ENCODE results near the gene CATSPER4. TPM values are rescaled to one million over a fixed set of nuclear protein-coding genes. Genes with fewer than 3 reads are reported as not detected.

The CATSPER4 gene
- total RNA-seq, 1 donor from 2014 or later: 0.29 TPM

DNA sequence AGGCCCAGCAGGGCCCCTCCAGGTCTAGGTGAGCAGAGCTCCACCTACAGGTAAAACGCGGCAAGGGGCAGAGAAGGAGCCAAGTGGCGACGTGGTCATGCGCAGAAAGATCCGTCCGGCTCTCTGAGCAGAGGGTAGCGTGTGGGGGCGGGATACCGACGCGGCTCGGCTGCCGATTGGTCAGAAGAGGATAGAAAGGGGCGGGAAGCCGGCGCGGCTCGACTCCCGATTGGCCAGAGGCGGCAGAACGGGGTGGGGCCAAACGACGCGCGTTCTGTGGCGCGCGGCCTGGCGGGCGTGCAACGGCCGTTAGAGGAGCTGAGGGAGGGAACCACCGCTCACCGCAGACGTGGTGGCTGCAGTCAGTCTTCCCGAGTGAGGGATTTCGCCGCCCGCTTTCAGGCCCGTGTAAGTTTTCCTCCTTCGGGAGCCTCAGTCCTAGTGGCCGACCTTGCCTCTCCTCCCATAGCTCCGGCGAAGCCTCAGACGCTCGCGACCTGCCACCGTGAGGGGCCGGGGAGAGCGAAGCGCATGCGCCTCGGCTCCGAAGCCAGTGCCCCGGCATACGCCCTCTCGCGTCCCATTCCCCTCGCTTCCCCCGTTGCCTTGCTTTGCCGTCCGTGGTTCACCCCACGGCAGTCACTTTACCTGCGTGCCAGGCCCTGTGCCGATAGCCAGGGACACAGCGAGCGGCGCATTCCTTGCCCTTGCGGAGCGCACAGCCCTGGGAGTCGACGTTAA lies 43.7 kb downstream of the CATSPER4 start, which contains the start of gene CEP85:
Gene CEP85 (plus strand): TSS at position 298 of the 741 bp plus-strand sequence. CDS start 5,584 bp downstream, outside the sequence.
- Mint-ChIP-seq H3K27me3 (ENCODE audit: low read depth) (no peaks in the 10 kb centered on the region), H3K4me1 (peaks cover 31% of the 10 kb centered on the region), H3K4me3 (peak within 1 kb of the TSS; percentile 99), H3K27ac (peak within 1 kb of the TSS; percentile 99), H3K9me3 (no peaks in the 10 kb centered on the region), H3K36me3 (no peaks in the 10 kb centered on the region)
- peak; percentile 98 to 99 for DNase-seq (ENCODE audit: low spot score in 2 of 2, unreplicated experiment in 2 of 2)
- TF ChIP-seq, protein P1, sequence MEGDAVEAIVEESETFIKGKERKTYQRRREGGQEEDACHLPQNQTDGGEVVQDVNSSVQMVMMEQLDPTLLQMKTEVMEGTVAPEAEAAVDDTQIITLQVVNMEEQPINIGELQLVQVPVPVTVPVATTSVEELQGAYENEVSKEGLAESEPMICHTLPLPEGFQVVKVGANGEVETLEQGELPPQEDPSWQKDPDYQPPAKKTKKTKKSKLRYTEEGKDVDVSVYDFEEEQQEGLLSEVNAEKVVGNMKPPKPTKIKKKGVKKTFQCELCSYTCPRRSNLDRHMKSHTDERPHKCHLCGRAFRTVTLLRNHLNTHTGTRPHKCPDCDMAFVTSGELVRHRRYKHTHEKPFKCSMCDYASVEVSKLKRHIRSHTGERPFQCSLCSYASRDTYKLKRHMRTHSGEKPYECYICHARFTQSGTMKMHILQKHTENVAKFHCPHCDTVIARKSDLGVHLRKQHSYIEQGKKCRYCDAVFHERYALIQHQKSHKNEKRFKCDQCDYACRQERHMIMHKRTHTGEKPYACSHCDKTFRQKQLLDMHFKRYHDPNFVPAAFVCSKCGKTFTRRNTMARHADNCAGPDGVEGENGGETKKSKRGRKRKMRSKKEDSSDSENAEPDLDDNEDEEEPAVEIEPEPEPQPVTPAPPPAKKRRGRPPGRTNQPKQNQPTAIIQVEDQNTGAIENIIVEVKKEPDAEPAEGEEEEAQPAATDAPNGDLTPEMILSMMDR (IDR thresholded peaks at IDR 0.05; ENCODE audit: unreplicated experiment): peak; percentile 74

DNA sequence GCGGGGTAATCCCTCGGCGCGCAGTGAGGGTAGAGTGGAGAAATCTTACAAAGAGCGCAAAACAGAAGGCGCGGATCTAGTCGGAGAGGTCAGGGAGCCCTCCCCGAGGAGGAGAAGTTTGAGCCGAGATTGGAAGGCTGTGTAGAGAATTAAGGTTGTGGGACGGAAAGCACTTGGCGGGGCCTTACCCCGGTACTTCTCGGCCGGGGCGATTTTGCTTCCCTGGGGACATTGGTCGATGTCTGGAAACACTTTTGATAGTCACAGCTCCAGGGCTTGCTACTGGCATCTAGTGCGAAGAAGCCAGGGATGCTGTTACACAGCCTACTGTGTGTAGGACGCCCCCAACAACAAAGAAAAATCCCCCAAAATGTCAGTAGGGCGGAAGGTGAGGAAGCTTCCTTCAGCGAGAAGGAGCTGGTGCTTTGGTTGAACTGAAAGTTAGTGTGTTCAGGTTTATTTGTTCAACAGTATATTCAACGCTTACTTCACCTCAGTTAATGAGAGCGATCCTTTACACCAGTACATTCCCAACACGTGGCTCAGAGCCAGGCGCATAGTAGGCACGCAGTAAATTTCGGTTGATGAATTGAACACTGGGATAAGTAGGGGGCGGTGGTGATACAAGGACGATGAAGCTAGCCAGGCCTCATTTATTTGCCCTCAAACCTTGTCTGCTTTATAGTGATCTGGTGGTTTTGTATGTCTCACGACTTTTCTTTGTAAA lies 44.4 kb downstream of the CATSPER4 start:
- H3K9me3 Mint-ChIP-seq: no peaks in the 10 kb centered on the region
- H3K27me3 Mint-ChIP-seq (ENCODE audit: low read depth): no peaks in the 10 kb centered on the region
- peak overlapping the region; percentile 99 for H3K27ac Mint-ChIP-seq
- TF ChIP-seq, protein P1 (IDR thresholded peaks at IDR 0.05; ENCODE audit: unreplicated experiment): no peak
- H3K36me3 Mint-ChIP-seq: no peaks in the 10 kb centered on the region
- peaks cover 31% of the 10 kb centered on the region for H3K4me1 Mint-ChIP-seq
- no peak for DNase-seq (ENCODE audit: low spot score in 2 of 2, unreplicated experiment in 2 of 2)
- H3K4me3 Mint-ChIP-seq: peak overlapping the region; percentile 99

DNA sequence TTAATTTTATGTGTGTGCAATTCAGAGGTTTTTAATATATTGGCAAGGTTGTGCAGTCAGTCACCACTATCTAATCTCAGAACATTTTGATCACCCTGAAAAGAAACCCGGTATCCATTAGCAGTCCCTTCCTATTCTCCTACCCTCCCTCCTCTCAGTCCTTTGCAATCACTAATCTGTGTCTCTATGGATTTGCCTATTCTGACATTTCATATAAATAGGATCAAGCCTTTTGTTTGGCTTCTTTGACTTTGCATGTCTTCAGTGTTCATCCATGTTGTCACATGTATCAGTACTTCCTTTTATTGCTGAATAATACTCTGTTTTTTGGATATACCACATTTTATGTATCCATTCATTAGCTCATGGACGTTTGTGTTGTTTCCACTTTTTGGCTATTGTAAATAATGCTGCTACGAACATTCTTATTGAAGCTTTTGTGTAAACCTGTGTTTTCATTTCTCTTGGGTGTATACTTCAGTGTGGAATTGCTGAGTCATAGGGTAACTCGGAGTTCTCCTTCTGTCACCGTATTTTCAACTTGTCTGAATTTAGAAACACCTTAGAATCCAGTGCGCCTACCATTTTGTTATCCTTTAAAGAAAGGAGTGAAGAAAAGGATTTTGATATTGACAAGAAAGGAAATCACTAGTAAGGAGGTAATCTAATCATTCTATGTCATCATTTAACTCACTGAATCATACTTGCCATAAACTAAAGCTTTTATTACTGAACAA lies 47.0 kb downstream of the CATSPER4 start:
- H3K9me3 Mint-ChIP-seq: no peaks in the 10 kb centered on the region
- no peaks in the 10 kb centered on the region for H3K36me3 Mint-ChIP-seq
- TF ChIP-seq, protein P1 (IDR thresholded peaks at IDR 0.05; ENCODE audit: unreplicated experiment): no peak
- no peak overlapping the region for H3K4me3 Mint-ChIP-seq
- peaks cover 31% of the 10 kb centered on the region for H3K4me1 Mint-ChIP-seq
- H3K27ac Mint-ChIP-seq: peak overlapping the region; percentile 72
- no peaks in the 10 kb centered on the region for H3K27me3 Mint-ChIP-seq (ENCODE audit: low read depth)
- DNase-seq (ENCODE audit: low spot score in 2 of 2, unreplicated experiment in 2 of 2): no peak

DNA sequence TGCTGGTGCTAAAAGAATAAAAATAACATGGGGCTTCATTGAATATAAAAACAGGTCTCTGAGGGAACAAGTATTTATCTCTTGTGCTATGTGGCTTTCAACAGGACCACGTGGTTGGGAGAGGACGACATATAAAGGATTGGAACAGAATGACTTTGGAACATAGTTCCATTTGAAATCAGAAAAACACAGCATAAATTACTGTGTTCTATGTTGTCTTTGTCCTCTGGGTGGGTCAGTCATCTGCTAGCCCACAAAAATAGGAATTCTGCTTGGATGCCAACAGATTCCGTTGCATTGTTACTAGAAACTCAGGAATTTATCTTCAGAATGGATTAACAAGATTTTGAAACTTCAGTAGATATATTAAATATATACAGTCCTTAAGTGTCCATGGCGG lies 49.5 kb downstream of the CATSPER4 start:
- H3K4me1 Mint-ChIP-seq: peaks cover 24% of the 10 kb centered on the region
- no peak overlapping the region for H3K4me3 Mint-ChIP-seq
- DNase-seq (ENCODE audit: low spot score in 2 of 2, unreplicated experiment in 2 of 2): no peak

More for the DNA sequence above, 49.5 kb downstream of the CATSPER4 start:
- Mint-ChIP-seq H3K27ac (peak overlapping the region; percentile 19), H3K36me3 (peaks cover 6% of the 10 kb centered on the region), H3K9me3 (no peaks in the 10 kb centered on the region), H3K27me3 (ENCODE audit: low read depth) (no peaks in the 10 kb centered on the region)
- TF ChIP-seq, protein P1 (IDR thresholded peaks at IDR 0.05; ENCODE audit: unreplicated experiment): no peak

Other genes starting within 250 kb of the CATSPER4 start
- gene PAFAH2, start 192.5 kb upstream of the CATSPER4 start, total RNA-seq: 8.7 to 9.9 TPM (median 9.1 TPM) in 3 replicates
- gene EXTL1, start 168.8 kb upstream of the CATSPER4 start, total RNA-seq: 6.9 to 8.2 TPM (median 7.1 TPM) in 3 replicates
- 9.2 to 10.7 TPM (median 10.3 TPM) in 3 replicates for gene SLC30A2, start 144.5 kb upstream of the CATSPER4 start, total RNA-seq
- gene TRIM63, start 123.0 kb upstream of the CATSPER4 start, total RNA-seq: 1.4 to 1.9 TPM (median 1.7 TPM) in 3 replicates
- 18.3 to 19.4 TPM (median 19.1 TPM) in 3 replicates for gene PDIK1L, start 78.8 kb upstream of the CATSPER4 start, total RNA-seq
- gene FAM110D, start 31.5 kb upstream of the CATSPER4 start, total RNA-seq: 0.58 to 0.84 TPM (median 0.69 TPM) in 3 replicates
- gene C1orf232, start 21.6 kb upstream of the CATSPER4 start, total RNA-seq: not detected in 3 replicates
- 27.1 to 28.7 TPM (median 28.6 TPM) in 3 replicates for gene ZNF593, start 20.7 kb upstream of the CATSPER4 start, total RNA-seq
- not detected in 3 replicates for gene ZNF593OS, start 18.8 kb upstream of the CATSPER4 start, total RNA-seq
- gene CNKSR1, start 13.1 kb upstream of the CATSPER4 start, total RNA-seq: 50.2 to 53.9 TPM (median 52.2 TPM) in 3 replicates
- 18.2 to 22.7 TPM (median 20.3 TPM) in 3 replicates for gene CEP85, start 43.6 kb downstream of the CATSPER4 start, total RNA-seq
- gene SH3BGRL3, start 89.5 kb downstream of the CATSPER4 start, total RNA-seq: 35.6 to 37.4 TPM (median 36.3 TPM) in 3 replicates
- 28.3 to 29.6 TPM (median 29.6 TPM) in 3 replicates for gene UBXN11, start 116.0 kb downstream of the CATSPER4 start, total RNA-seq
- 1.1 to 1.9 TPM (median 1.6 TPM) in 3 replicates for gene CD52, start 127.4 kb downstream of the CATSPER4 start, total RNA-seq
- 9.4 to 10.9 TPM (median 10.3 TPM) in 3 replicates for gene CRYBG2, start 163.5 kb downstream of the CATSPER4 start, total RNA-seq
- gene ZNF683, start 182.1 kb downstream of the CATSPER4 start, total RNA-seq: not detected in 3 replicates
- 0.09 TPM in 1 of 3 replicates, not detected in the others for gene LIN28A, start 220.2 kb downstream of the CATSPER4 start, total RNA-seq
- gene DHDDS, start 241.7 kb downstream of the CATSPER4 start, total RNA-seq: 47.5 to 52.0 TPM (median 49.5 TPM) in 3 replicates

Data from mesothelial cell of epicardium (in vitro differentiated cells).